ENCODE data around the gene IL1B.

GRCh38 chr2:112817082-112817689 lies 19.4 kb downstream of the IL1B start:
- TF ChIP-seq, protein P1, sequence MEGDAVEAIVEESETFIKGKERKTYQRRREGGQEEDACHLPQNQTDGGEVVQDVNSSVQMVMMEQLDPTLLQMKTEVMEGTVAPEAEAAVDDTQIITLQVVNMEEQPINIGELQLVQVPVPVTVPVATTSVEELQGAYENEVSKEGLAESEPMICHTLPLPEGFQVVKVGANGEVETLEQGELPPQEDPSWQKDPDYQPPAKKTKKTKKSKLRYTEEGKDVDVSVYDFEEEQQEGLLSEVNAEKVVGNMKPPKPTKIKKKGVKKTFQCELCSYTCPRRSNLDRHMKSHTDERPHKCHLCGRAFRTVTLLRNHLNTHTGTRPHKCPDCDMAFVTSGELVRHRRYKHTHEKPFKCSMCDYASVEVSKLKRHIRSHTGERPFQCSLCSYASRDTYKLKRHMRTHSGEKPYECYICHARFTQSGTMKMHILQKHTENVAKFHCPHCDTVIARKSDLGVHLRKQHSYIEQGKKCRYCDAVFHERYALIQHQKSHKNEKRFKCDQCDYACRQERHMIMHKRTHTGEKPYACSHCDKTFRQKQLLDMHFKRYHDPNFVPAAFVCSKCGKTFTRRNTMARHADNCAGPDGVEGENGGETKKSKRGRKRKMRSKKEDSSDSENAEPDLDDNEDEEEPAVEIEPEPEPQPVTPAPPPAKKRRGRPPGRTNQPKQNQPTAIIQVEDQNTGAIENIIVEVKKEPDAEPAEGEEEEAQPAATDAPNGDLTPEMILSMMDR (IDR thresholded peaks at IDR 0.05; ENCODE audit: extremely low read depth in 1 of 2, insufficient read depth in 1 of 2, low read depth in 1 of 2, low read length in 2 of 2): no peak
- no peak for TF ChIP-seq GATA2 (IDR thresholded peaks at IDR 0.05; ENCODE audit: insufficient read depth, insufficient read length, low read depth, low read length)
- no peak for TF ChIP-seq EZH2 (IDR thresholded peaks at IDR 0.05; ENCODE audit: borderline replicate concordance, low read depth, low read length, severe bottlenecking)
- TF ChIP-seq POLR2AphosphoS5 (IDR thresholded peaks at IDR 0.05; ENCODE audit: insufficient read depth, low read depth, low read length): no peak
